Smooth muscle cell (in vitro differentiated cells): ENCODE data around the gene MTX2. TPM values are rescaled to one million over a fixed set of nuclear protein-coding genes. Genes with fewer than 3 reads are reported as not detected.

Source experiments
- DNase-seq: peaks from one replicate; lab custom pipeline; 2025; ENCODE audit not compliant: unreplicated experiment; lab: John Stamatoyannopoulos, UW
- H2AFZ ChIP-seq: fragments of 200-600 bp; sonication (generic); 2 replicates; pipeline ENCODE4 v1.6.0; 2016; ENCODE audit warnings: antibody characterized with exemption, low read depth, mild to moderate bottlenecking
- H3F3A ChIP-seq: fragments of 200-600 bp; sonication (generic); 2 replicates; pipeline ENCODE4 v1.6.0; 2017; ENCODE audit warnings: antibody characterized with exemption, low read depth
- H3K27ac ChIP-seq: fragments of 200-600 bp; sonication (generic); 2 replicates; pipeline ENCODE4 v1.5.1; 2016; ENCODE audit warnings: low read depth, mild to moderate bottlenecking
- H3K27me3 ChIP-seq: fragments of 200-600 bp; sonication (generic); 2 replicates; pipeline ENCODE4 v1.6.1; 2016; ENCODE audit warnings: low read depth, mild to moderate bottlenecking
- H3K36me3 ChIP-seq: fragments of 200-600 bp; sonication (generic); 2 replicates; pipeline ENCODE4 v1.5.1; 2016; ENCODE audit warnings: low read depth
- H3K4me1 ChIP-seq: fragments of 200-600 bp; sonication (generic); 2 replicates; pipeline ENCODE4 v1.5.1; 2016; ENCODE audit warnings: low read depth
- H3K4me2 ChIP-seq: fragments of 200-600 bp; sonication (generic); 2 replicates; pipeline ENCODE4 v1.6.0; 2016; ENCODE audit warnings: mild to moderate bottlenecking
- H3K4me3 ChIP-seq: fragments of 200-600 bp; sonication (generic); 2 replicates; pipeline ENCODE4 v1.5.1; 2016; ENCODE audit warnings: mild to moderate bottlenecking
- H3K79me2 ChIP-seq: fragments of 200-600 bp; sonication (generic); 2 replicates; pipeline ENCODE4 v1.6.0; 2016; ENCODE audit warnings: low read depth, mild to moderate bottlenecking
- H3K9ac ChIP-seq: fragments of 200-600 bp; sonication (generic); 2 replicates; pipeline ENCODE4 v1.6.0; 2016; ENCODE audit warnings: low read depth
- H3K9me3 ChIP-seq: fragments of 200-600 bp; sonication (generic); replicated peaks from 2 replicates; pipeline ENCODE4 v1.5.1; 2016; ENCODE audit warnings: low read depth
- H4K20me1 ChIP-seq: fragments of 200-600 bp; sonication (generic); 2 replicates; pipeline ENCODE4 v1.6.0; 2016; ENCODE audit warnings: low read depth
- WGBS: methylation state at CpG from one replicate; pipeline ENCODE4 v1.1.7; 2016; ENCODE audit warnings: low lambda C conversion rate; 5-methylcytosine and 5-hydroxymethylcytosine counted together
- polyA plus RNA-seq: library from polyadenylated mRNA; unstranded; fragments of >200 nt; fragmentation: Nextera tagmentation; extraction: Ambion mirVana; gene quantifications from 2 replicates; pipeline ENCODE4 v1.2.1, GENCODE V29; 2016
- total RNA-seq: library from RNA; depleted of rRNA; stranded (reverse); fragments of >200 nt; gene quantifications from 2 replicates; pipeline ENCODE4 v1.2.3, GENCODE V29; 2014
- TF ChIP-seq, protein P1 (sequence below): fragments of 200-600 bp; sonication (generic); IDR thresholded peaks from 2 replicates; pipeline ENCODE4 v1.5.1; 2017; ENCODE audit warnings: borderline replicate concordance, mild to moderate bottlenecking, antibody characterized with exemption; ENCODE audit not compliant: insufficient read depth, poor library complexity, severe bottlenecking

The MTX2 gene
- total and polyA plus RNA-seq, 2 experiments from 2014 or later: 27.7 to 39.2 TPM

DNA sequence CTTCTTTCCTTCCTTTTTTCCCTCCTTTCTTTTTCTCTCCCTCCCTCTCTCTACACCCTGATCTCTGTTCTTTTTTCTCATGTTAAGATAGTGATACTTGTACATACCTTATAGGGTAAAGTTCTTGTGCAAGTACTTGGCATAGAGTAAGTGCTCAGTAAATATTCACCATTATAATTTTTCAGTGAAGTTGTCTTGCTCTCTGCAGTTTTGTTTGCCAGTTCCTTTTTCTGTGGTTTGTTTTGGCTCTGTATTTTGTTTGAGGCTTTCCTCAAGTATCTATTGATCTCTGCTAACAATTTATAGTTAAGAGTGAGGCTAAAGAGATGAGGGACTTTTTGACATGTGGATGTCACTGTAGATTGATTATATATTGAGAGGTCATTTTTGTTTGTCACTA is 48.0 kb downstream of the MTX2 start:
- H3K9ac ChIP-seq: no peak overlapping the region
- TF ChIP-seq, protein P1, sequence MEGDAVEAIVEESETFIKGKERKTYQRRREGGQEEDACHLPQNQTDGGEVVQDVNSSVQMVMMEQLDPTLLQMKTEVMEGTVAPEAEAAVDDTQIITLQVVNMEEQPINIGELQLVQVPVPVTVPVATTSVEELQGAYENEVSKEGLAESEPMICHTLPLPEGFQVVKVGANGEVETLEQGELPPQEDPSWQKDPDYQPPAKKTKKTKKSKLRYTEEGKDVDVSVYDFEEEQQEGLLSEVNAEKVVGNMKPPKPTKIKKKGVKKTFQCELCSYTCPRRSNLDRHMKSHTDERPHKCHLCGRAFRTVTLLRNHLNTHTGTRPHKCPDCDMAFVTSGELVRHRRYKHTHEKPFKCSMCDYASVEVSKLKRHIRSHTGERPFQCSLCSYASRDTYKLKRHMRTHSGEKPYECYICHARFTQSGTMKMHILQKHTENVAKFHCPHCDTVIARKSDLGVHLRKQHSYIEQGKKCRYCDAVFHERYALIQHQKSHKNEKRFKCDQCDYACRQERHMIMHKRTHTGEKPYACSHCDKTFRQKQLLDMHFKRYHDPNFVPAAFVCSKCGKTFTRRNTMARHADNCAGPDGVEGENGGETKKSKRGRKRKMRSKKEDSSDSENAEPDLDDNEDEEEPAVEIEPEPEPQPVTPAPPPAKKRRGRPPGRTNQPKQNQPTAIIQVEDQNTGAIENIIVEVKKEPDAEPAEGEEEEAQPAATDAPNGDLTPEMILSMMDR: no peak
- no peak for DNase-seq

DNA sequence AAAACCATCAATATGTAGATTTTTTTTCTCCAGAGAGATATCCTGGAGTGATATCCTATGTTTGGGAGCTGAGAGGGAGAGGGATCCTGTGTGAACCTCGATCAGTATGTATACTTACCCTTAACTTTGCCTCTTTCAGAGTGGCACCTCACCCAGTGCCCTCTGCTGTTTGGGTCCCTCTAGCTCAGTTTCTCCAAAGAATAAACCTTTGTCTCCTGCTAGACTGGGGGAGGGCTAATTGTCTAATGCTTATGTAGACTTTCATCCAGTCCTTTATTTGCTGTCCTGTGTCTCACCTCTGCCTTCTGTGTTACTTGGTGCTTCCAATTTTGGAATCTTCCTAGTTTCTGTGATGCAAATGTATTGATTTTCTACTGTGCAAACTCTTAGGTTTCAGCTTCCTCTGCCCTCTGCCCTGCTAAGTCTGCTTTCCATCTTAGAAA is 48.4 kb downstream of the MTX2 start:
- TF ChIP-seq, protein P1: no peak
- Histone ChIP-seq H3K9ac (no peak overlapping the region), H3K27ac (no peak overlapping the region), H3K79me2 (no peaks in the 10 kb centered on the region), H3K4me2 (no peak overlapping the region), H3K36me3 (no peaks in the 10 kb centered on the region), H3K4me1 (no peaks in the 10 kb centered on the region), H3K9me3 (no peaks in the 10 kb centered on the region), H3F3A (no peaks in the 10 kb centered on the region), H3K4me3 (no peak overlapping the region), H4K20me1 (peaks cover 7% of the 10 kb centered on the region), H2AFZ (no peak overlapping the region), H3K27me3 (no peaks in the 10 kb centered on the region)
- no peak for DNase-seq
- 72% methylated on average over 1 of the region's 1 CpG for WGBS

More for the DNA sequence above, 48.0 kb downstream of the MTX2 start:
- Histone ChIP-seq H3F3A (no peaks in the 10 kb centered on the region), H3K79me2 (no peaks in the 10 kb centered on the region), H4K20me1 (peaks cover 7% of the 10 kb centered on the region), H3K36me3 (no peaks in the 10 kb centered on the region), H3K4me1 (no peaks in the 10 kb centered on the region), H2AFZ (no peak overlapping the region), H3K27ac (no peak overlapping the region), H3K9me3 (no peaks in the 10 kb centered on the region), H3K4me2 (no peak overlapping the region), H3K4me3 (no peak overlapping the region), H3K27me3 (no peaks in the 10 kb centered on the region)

DNA sequence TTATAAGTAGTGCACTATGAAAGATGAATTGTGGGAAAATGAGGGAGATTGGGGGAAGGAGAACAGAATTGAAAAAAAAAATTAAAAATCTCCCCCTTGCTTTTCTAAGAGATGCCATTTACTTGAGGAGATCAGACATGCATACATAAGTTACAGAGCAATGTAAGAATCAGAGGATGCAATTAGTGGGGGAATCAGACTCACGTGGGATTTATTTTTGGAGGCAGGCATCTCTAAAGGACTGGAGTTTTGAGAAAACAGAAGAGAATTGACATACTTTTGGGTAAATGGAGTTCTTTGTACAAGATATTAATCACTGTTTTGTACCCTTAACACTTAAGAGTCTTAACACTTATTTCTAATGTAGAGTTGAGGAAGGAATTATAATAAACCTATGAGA is 52.7 kb downstream of the MTX2 start:
- H3K79me2 ChIP-seq: no peaks in the 10 kb centered on the region

GRCh38 chr2:176324862-176325261 is 55.6 kb downstream of the MTX2 start:
- peaks cover 14% of the 10 kb centered on the region for H3K36me3 ChIP-seq
- TF ChIP-seq, protein P1: no peak
- H3K27me3 ChIP-seq: no peaks in the 10 kb centered on the region
- no peak for DNase-seq
- no peaks in the 10 kb centered on the region for H3K79me2 ChIP-seq
- no peaks in the 10 kb centered on the region for H3K9me3 ChIP-seq
- no peaks in the 10 kb centered on the region for H4K20me1 ChIP-seq
- H3K27ac ChIP-seq: no peak overlapping the region
- WGBS: 91% methylated on average over 3 of the region's 3 CpGs
- H3K4me3 ChIP-seq: no peak overlapping the region
- no peaks in the 10 kb centered on the region for H3F3A ChIP-seq
- H2AFZ ChIP-seq: no peak overlapping the region
- no peaks in the 10 kb centered on the region for H3K4me1 ChIP-seq
- no peak overlapping the region for H3K4me2 ChIP-seq
- no peak overlapping the region for H3K9ac ChIP-seq

More for the DNA sequence above, 52.7 kb downstream of the MTX2 start:
- 95% methylated on average over 1 of the region's 1 CpG for WGBS
- Histone ChIP-seq H3F3A (no peaks in the 10 kb centered on the region), H3K9ac (no peak overlapping the region), H3K4me3 (no peak overlapping the region), H3K9me3 (no peaks in the 10 kb centered on the region), H3K4me2 (no peak overlapping the region), H3K4me1 (no peaks in the 10 kb centered on the region), H3K36me3 (no peaks in the 10 kb centered on the region), H4K20me1 (no peaks in the 10 kb centered on the region), H2AFZ (no peak overlapping the region), H3K27me3 (no peaks in the 10 kb centered on the region), H3K27ac (no peak overlapping the region)
- no peak for DNase-seq
- TF ChIP-seq, protein P1: no peak
